Activated CD8-positive, alpha-beta memory T cell treated with anti-CD3 and anti-CD28 coated beads, Interleukin-2, amount 50 U/mL, for 24 hours (primary cell): ENCODE measurements around the gene ESRRA.

Experiments used
- DNase-seq: peaks from one replicate; pipeline ENCODE4 v3.0.0-alpha.2; 2020; ENCODE audit errors: extremely low read depth

ESRRA gene

DNA sequence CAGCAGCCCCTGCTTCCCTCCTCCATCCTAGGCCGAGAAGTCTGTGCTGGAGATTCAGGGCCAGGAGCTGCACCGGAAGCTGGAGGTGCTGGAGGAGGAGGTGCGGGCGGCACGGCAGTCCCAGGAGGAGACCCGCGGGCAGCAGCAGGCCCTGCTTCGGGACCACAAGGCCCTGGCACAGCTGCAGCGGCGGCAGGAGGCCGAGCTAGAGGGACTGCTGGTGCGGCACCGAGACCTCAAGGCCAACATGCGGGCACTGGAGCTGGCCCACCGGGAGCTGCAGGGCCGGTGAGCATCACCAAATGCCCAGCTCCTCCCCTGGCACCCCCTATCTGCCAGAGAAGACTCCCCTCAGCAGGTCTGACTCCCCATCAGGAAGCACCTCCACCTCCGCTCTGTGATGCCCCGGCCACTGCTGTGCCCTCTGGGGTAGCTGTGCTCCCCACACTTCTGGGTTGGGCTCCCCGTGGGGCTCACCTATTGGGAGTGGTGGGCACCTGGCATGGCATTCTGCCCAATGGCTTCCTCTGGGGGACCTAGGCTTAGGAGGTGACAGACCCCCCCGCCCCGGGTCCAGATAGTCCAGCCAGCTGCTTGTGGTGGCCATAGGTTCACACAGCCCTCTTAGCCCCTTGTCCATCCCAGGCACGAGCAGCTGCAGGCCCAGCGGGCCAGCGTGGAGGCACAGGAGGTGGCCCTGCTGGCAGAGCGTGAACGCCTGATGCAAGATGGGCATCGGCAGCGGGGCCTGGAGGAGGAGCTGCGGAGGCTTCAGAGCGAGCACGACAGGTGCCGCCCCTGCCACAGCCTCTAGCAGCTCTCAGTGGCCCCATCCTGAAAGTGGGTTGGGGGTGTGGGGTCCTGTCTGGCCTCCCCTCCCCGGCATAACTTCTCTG, 47.0 kb downstream of the ESRRA start:
- DNase-seq, result no peak

DNA sequence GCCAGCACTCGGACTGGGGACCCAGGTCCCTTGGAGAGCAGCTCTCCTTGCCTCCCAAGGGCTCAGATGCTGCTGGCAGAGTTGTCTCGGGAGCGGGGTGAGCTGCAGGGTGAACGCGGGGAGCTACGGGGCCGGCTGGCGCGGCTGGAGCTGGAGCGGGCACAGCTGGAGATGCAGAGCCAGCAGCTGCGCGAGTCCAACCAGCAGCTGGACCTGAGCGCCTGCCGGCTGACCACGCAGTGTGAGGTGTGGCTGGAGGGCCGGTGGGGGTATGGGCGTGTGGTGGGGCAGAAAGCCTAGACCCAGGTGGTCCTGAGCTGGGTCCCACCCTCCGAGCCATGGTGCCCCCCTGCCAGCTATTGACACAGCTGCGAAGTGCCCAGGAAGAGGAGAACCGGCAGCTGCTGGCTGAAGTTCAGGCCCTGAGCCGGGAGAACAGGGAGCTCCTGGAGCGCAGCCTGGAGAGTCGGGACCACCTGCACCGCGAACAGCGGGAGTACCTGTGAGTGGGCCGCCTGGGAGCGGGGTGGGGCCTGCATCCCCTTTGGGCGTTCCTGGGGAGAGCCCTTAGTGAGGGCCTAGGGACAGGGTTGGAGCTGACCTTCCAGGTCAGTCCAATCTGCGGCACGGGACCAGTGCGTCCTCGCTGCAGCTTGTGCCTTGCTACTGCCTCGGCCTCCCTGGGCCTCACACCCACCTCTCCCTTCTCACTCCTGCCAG, 47.8 kb downstream of the ESRRA start:
- no peak for DNase-seq

DNA sequence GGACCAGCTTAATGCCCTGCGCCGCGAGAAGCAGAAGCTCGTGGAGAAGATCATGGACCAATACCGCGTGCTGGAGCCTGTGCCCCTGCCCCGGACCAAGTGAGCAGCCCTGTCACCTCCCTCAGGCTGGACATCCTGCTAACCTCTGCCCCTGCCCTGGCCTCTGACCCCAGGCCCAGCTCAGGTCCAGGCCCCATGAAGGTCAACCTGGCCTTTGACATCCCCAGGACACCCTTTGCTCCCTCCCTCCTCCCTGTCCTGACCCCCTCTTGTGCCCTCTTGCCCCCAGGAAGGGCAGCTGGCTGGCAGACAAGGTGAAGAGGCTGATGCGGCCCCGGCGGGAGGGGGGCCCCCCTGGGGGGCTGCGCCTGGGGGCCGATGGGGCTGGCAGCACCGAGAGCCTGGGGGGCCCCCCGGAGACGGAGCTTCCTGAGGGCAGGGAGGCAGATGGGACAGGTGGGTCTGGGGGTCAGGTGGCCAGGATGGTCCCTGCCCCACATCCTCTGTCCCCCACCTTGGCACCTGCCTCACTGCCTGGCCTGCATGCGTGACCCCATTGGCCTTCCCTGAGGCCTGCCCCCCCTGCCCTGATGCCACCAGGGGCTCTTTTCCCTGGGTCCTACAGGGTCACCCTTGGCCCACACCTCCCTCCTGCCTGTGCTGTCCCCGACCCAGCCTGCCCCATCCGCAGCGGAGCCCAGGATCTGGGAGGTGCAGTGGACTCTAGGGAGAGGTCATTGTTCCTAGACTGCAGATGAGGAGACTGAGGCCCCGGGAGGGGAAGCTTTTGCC, 48.6 kb downstream of the ESRRA start:
- no peak for DNase-seq

DNA sequence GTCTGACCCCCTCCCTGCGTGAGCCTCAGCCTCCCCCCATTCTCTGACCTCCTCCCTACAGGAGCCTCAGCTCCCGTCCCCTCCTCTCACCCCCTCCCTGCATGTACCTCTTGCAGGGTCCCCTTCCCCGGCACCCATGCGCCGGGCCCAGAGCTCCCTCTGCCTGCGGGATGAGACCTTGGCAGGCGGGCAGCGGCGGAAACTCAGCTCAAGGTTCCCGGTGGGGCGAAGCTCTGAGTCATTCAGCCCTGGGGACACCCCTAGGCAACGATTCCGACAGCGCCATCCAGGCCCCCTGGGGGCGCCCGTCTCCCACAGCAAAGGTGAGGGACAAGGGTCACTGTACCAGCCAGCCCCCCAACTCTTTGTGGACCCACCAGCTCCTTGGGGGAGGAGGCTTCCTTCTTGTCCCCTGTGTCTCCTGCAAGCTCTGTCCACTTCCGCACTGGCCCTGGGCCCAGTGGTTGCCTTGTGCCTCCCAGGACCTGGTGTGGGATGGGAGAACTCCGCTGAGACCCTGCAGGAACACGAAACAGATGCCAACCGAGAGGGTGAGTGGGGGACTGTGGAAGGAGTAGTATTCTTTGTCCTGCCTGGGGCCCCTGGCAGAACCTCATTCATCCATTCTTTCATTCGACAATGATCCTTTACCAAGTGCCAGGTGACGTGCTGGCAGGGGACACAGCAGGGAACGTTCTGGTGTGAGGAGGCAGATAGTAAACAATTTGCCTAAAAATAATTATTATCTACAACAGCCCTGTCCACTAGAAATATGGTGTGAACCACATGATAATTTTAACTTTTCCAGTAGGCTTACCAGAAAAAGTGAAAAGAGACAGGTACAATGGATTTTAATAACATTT, 50.0 kb downstream of the ESRRA start:
- no peak for DNase-seq

DNA sequence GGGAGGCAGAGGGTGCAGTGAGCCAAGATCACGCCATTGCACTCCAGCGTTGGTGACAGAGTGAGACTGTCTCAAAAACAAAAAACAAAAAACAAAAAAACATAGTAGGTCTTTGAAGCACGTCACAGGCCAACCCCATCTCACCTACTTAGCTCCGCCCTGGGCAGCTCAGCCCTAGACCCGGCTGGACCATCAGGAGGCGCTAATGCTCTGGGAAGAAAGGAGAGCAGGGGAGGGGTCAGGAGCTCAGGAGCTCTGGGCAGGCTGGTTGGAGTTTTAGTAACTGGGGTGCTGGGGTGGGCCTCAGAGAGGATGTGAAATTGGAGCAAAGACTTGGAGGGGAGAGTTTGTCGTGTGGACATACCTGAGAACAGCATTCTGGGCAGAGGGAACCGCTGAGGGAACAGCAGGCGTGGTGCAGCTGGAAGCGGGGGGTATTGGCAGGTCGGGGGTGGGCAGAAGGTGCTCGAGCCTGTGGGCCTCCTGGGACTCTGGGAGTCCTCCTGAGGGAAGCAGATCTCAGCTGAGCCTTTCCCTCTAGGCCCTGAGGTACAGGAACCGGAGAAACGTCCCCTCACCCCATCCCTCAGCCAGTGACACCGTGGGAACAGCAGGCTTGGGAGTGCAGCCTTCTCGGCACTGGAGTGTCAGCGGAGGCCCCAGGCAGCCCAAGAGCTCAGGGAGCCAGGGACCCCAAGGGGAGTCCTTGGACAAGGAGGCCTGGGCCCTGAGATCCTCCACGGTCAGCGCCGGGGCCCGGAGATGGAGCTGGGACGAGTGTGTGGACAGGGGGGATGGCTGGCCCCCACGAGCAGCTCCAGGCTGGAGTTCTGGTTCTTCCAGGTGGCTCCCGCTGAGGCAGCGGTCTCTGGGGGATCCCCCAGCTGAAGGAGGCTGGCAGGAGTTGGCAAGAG, 51.4 kb downstream of the ESRRA start:
- DNase-seq, result no peak

DNA sequence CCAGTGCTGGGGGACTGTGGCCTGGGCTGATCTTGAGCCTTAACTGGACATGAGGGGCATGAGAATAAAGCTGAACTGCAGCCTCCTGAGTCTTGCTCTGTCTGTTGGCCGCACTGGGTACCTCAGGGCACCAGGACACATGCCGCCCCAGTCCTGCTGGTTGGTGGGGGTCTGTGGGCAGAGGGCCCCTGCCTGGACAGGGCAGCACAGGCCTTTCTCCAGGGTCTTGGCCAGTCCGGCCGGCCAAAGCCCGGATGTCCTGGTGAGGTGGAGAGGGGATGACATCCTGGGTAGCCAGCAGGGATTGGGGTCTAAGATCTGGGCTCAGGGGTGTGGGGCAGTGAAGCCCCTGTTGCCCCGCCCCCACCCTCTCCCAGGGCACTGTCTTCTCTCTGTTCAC, 52.1 kb downstream of the ESRRA start:
- DNase-seq, result no peak

DNA sequence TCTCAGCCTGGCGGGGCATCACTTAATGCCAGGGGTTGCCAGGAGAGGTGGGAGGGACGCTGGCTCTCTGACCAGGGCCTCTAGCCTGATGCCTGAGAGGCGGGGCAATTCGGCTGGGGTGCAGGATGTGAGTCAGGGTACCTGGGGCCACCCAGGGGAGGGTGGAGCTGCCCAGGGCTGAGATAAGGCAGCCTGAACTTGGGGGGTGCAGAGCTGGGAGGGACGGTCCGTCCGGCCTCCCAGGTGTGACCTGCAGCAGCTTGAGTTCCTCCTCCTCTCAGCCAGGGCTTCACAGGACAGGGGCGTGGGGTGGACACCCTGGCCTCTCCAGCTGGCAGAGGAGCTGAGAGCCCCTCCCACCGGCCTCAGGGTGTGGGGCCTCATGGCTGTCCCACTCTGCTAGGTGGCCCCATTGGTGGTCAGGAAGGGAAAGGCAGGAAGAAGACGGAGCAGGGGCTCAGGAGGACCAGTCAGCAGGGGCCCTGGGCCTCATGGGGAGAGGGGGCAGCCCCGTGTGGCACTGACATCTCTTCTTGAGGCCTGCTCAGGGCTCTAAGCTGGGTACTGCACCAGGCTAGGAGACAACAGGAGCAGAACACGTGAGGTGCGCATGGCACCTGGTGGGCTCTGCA, 52.7 kb downstream of the ESRRA start:
- no peak for DNase-seq

DNA sequence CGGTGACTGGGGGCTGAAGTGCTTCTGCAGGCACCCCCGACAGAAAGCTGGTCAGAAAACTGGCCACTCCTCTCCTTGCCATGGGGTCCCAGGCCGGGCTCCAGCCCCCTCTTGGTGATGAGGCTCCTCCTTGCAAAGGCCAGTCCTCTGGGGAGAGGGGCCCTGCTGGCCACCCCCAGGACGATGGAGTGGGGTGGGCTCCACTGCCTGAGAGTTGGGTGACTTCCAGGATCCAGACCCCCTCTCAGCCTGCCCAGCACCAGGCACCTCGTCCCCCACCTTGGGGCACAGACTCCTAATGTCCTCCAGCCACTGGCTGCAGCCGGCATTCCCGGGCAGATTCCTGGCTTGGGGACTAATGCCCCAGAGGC, 53.2 kb downstream of the ESRRA start:
- no peak for DNase-seq

DNA sequence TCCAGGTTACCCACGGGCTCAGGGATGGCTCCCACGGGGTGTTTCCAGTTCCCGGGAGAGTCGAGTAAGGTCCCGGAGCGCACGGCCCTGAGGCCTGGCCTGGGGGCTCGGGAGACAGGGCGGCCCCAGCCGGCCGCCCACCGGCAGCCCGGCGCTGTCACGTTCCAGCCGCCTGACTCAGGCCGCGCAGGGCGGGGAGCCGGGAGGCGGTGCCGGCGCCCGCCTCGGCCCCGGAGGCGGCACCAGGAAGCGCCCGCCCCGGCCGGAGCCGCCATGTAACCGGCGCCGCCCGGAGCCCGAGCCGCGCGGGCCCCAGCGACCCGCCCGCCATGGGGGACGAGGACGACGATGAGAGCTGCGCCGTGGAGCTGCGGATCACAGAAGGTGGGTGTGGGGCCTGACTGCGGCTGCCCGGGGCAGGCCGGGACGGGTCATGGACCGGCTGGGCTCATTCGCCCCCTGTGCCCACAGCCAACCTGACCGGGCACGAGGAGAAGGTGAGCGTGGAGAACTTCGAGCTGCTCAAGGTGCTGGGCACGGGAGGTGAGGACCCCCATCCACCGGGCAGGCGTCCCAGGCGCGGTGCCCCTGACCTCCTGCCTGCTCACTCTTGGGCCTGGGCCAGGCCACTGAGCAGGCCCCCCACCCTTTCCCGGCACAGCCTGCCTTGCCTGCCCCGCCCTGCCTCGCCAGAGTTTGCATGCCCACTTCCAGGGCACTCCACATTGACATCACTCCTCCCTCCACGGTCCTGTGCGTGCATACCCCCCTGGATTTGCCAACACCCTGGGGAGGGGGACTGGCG, 53.8 kb downstream of the ESRRA start, which contains the start of gene RPS6KA4:
Gene RPS6KA4 (plus strand): TSS at position 256 of the 805 bp plus-strand sequence. CDS start 74 bp downstream, at position 330.
- DNase-seq, result no peak

DNA sequence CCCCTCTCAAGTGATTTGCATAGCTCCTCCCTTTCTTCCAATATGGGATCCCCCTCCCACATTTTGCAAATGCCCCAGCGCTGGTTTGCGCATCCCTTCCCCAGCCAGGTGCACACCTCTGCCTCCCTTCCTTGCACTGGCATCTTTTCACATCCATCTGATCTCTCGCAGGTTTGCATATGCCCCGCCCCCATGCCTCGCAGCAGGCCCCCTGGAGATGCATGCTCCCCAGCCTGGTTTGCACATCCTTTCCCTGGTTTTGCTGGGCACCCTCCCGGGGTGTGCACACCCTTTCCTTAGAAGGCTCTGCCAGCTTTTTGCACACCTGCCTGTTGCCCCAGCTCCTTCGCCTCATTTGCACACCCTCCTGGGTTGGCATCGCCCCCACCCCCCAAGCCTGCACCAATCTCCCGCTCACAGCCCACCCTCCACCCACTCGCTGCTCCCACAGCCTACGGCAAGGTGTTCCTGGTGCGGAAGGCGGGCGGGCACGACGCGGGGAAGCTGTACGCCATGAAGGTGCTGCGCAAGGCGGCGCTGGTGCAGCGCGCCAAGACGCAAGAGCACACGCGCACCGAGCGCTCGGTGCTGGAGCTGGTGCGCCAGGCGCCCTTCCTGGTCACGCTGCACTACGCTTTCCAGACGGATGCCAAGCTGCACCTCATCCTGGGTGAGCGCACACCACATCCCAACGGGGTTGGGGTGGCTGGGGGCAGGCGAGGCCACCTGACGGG, 54.6 kb downstream of the ESRRA start:
- no peak for DNase-seq

DNA sequence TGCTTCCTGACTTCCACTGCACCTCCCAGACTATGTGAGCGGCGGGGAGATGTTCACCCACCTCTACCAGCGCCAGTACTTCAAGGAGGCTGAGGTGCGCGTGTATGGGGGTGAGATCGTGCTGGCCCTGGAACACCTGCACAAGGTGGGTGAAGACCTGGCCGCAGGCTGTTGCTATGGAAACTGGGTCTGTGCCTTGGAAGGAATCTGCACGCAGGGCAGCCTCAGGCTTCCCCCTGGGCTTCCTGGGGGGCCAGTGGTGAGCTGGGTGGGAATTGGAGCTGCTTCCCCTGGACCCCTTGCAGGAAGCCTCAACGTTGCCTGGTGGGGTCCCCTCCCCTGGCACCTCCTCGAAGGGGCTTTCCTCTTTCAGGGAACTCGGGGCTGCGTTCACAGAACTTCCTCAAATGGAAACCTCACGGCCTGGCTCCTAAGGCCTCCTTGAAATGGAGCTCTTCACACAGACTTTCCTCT, 55.2 kb downstream of the ESRRA start:
- DNase-seq, result no peak

DNA sequence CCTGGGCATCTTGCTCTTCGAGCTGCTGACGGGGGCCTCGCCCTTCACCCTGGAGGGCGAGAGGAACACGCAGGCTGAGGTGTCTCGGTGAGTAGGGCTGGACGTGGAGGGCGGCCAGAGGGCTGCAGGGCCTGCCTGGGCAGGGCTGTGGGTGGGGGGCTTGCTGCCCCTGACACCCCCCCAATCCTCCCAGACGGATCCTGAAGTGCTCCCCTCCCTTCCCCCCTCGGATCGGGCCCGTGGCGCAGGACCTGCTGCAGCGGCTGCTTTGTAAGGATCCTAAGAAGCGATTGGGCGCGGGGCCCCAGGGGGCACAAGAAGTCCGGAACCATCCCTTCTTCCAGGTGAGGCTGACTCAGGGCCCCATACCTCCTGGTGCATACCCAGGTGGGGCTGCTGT, 56.3 kb downstream of the ESRRA start:
- no peak for DNase-seq

DNA sequence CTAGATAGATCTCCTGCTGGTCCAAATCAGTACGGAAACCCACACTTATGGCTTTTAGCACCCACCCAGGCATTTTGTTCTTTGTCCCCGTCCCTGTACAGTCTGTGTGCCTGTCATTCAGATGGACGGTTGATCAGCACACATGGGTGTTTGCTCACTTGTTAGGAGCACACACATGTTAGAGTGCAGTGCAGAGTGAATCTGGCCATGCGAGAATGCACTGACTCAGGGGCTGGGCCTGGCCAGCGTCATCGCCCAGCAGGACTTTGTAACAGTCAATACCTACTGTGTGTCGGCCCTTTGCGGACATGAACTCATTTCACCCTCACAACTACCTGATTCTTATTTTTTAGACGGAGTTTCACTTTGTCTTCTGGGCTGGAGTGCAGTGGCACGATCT, 57.0 kb downstream of the ESRRA start:
- DNase-seq, result no peak

DNA sequence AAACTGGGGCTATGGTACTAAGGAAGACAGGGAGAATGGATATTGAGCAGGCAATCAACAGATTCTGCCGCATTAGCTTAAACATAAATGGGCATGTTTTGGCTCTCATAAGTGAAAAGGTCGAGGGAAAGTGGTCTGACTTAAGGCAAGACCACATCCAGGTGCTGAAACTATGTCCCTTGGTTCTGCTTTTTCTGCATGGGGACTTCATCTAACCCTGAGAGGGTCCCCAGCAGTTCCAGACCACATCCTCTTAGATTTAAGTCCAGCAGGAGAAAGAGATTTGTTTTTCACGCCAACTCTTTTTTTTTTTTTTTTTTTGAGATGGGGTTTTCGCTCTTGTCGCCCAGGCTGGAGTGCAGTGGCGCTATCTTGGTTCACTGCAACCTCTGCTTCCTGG, 59.1 kb downstream of the ESRRA start:
- DNase-seq, result no peak

DNA sequence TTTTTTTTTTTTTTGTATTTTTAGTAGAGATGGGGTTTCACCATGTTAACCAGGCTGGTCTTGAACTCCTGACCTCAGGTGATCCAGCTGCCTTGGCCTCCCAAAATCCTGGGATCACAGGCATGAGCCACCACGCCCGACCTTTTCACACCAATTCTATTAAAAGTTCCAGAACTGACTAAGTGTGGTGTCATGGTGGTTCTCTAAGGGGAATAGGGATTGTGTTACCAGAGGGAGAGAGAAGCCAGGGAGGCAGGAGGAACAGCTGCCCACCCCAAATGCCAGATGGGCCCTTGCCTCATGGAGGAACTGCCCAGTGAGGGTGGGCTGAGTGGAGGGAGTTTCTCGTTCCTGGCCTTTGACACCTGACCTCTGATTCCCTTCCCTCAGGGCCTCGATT, 59.6 kb downstream of the ESRRA start:
- DNase-seq, result no peak
